Liver (tissue), 9 donors: ENCODE measurements around the gene SLX4IP. TPM values are rescaled to one million over a fixed set of nuclear protein-coding genes. Genes with fewer than 3 reads are reported as not detected.

Experiments used
- DNase-seq: peaks from one replicate; pipeline ENCODE4 v3.0.0-alpha.2; 2017; ENCODE audit warnings: low spot score
- H3K27ac ChIP-seq, 2 donors: one replicate each; pipeline ENCODE4 v1.7.0; 2013; ENCODE audit warnings: inconsistent platforms in 2 of 2, low read length in 2 of 2, control low read depth in 1 of 2, low read depth in 1 of 2, mild to moderate bottlenecking in 1 of 2
- H3K27me3 ChIP-seq, 4 donors: one replicate each; pipeline versions ENCODE4 v1.6.1 to v1.7.0; 2013; ENCODE audit warnings: low read length in 3 of 4, inconsistent platforms in 1 of 4, mild to moderate bottlenecking in 1 of 4, moderate library complexity in 1 of 4; ENCODE audit not compliant: control insufficient read depth in 4 of 4, insufficient read depth in 4 of 4
- H3K36me3 ChIP-seq, 4 donors: one replicate each; pipeline versions ENCODE4 v1.6.1 to v1.7.0; 2013; ENCODE audit warnings: low read length in 3 of 4, mild to moderate bottlenecking in 3 of 4, low read depth in 1 of 4, moderate library complexity in 1 of 4; ENCODE audit not compliant: control insufficient read depth in 4 of 4, insufficient read depth in 3 of 4
- H3K4me1 ChIP-seq, 4 donors: one replicate each; pipeline versions ENCODE4 v1.6.1 to v1.7.0; 2013; ENCODE audit warnings: low read length in 3 of 4, mild to moderate bottlenecking in 3 of 4, moderate library complexity in 1 of 4; ENCODE audit not compliant: control insufficient read depth in 4 of 4, insufficient read depth in 4 of 4
- H3K4me3 ChIP-seq, 3 donors: one replicate each; pipeline versions ENCODE4 v1.6.1 to v1.7.0; 2013; ENCODE audit warnings: low read length in 3 of 3, control low read depth in 1 of 3, low read depth in 1 of 3, mild to moderate bottlenecking in 1 of 3
- H3K9ac ChIP-seq, 2 donors: one replicate each; pipeline ENCODE4 v1.7.0; 2013; ENCODE audit warnings: low read length in 2 of 2, mild to moderate bottlenecking in 2 of 2, moderate library complexity in 2 of 2, control low read depth in 1 of 2, low read depth in 1 of 2
- H3K9me3 ChIP-seq, 4 donors: one replicate each; pipeline versions ENCODE4 v1.6.1 to v1.7.0; 2013; ENCODE audit warnings: low read length in 3 of 4; ENCODE audit not compliant: control insufficient read depth in 4 of 4
- CTCF ChIP-seq: fragments of 150-350 bp; IDR thresholded peaks from 2 replicates; pipeline ENCODE4 v1.5.1; 2017; ENCODE audit warnings: improper control_type of control experiment, low read depth, low read length; ENCODE audit not compliant: missing input control
- EGR1 ChIP-seq, 2 donors: IDR thresholded peaks; 2 replicates each; pipeline ENCODE4 v1.6.1; 2016 to 2018; ENCODE audit warnings: antibody characterized with exemption in 2 of 2, low read depth in 2 of 2
- FOXA2 ChIP-seq: IDR thresholded peaks from 2 replicates; pipeline ENCODE4 v1.6.1; 2016; ENCODE audit warnings: antibody characterized with exemption
- GABPA ChIP-seq, 2 donors: IDR thresholded peaks in 1 of 2; conservative IDR thresholded peaks in 1 of 2; 2 replicates each; pipeline ENCODE4 v1.6.1; 2016; ENCODE audit warnings: antibody characterized with exemption in 2 of 2, mild to moderate bottlenecking in 1 of 2, moderate library complexity in 1 of 2
- HNF4A ChIP-seq, 2 donors: conservative IDR thresholded peaks; 2 replicates each; pipeline ENCODE4 v1.6.1; 2016; ENCODE audit warnings: antibody characterized with exemption in 2 of 2, mild to moderate bottlenecking in 2 of 2
- HNF4G ChIP-seq: IDR thresholded peaks from 2 replicates; pipeline ENCODE4 v1.6.1; 2016; ENCODE audit warnings: antibody characterized with exemption
- JUND ChIP-seq, 2 donors: IDR thresholded peaks; 2 replicates each; pipeline ENCODE4 v1.6.1; 2016; ENCODE audit warnings: antibody characterized with exemption in 2 of 2
- NR2F2 ChIP-seq: IDR thresholded peaks from 2 replicates; pipeline ENCODE4 v1.6.1; 2016; ENCODE audit warnings: antibody characterized with exemption
- RAD21 ChIP-seq, 2 donors: IDR thresholded peaks; 2 replicates each; pipeline ENCODE4 v1.6.1; 2016; ENCODE audit warnings: antibody characterized with exemption in 2 of 2, mild to moderate bottlenecking in 2 of 2
- RXRA ChIP-seq, 2 donors: IDR thresholded peaks; 2 replicates each; pipeline ENCODE4 v1.6.1; 2017 to 2018; ENCODE audit warnings: antibody characterized with exemption in 2 of 2, mild to moderate bottlenecking in 1 of 2
- SP1 ChIP-seq: IDR thresholded peaks from 2 replicates; pipeline ENCODE4 v1.6.1; 2018; ENCODE audit warnings: antibody characterized with exemption, mild to moderate bottlenecking
- TAF1 ChIP-seq: conservative IDR thresholded peaks from 2 replicates; pipeline ENCODE4 v1.6.1; 2016; ENCODE audit warnings: antibody characterized with exemption, mild to moderate bottlenecking
- YY1 ChIP-seq: IDR thresholded peaks from 2 replicates; pipeline ENCODE4 v1.6.1; 2016; ENCODE audit warnings: antibody characterized with exemption, mild to moderate bottlenecking
- WGBS: extraction: QIAGEN DNeasy Blood & Tissue Kit; methylation state at CpG from one replicate; pipeline ENCODE4 v1.1.7; 2013; 5-methylcytosine and 5-hydroxymethylcytosine counted together
- polyA plus RNA-seq, 2 donors: library from polyadenylated mRNA; stranded (reverse) in 1 of 2; unstranded in 1 of 2; fragments of 200-250 nt in 1 of 2; fragments of >200 nt in 1 of 2; fragmentation: Nextera tagmentation in 1 of 2; extraction: Ambion mirVana in 1 of 2; gene quantifications; one replicate each; pipeline versions ENCODE4 v1.2.1 to v1.2.3, GENCODE V29; 2013 to 2015
- total RNA-seq, 2 donors: library from RNA; depleted of rRNA; stranded (reverse); fragments of >200 nt; gene quantifications; one replicate each; pipeline ENCODE4 v1.2.3, GENCODE V29; 2014
- TF ChIP-seq, protein P1 (sequence below): IDR thresholded peaks from 2 replicates; pipeline ENCODE4 v1.6.1; 2016; ENCODE audit warnings: antibody characterized with exemption
- TF ChIP-seq, protein P2 (sequence below): IDR thresholded peaks from 2 replicates; pipeline ENCODE4 v1.6.1; 2016; ENCODE audit warnings: antibody characterized with exemption
- donor health status: healthy.
- donor health status: healthy.
- donor health status: healthy.
- donor health status: healthy.
- donor health status: healthy.

SLX4IP gene
- total and polyA plus RNA-seq, 4 donors: 1.1 to 3.4 (median 2.7) TPM

- Histone ChIP-seq H3K36me3 (no peaks in the 10 kb centered on the region), H3K4me3 (no peak overlapping the region), H3K27me3 (no peaks in the 10 kb centered on the region), H3K9me3 (no peaks in the 10 kb centered on the region), H3K9ac (no peak overlapping the region), H3K4me1 (peaks cover 0 to 9% (median 3%) of the 10 kb centered on the region in 4 donors), H3K27ac (no peak overlapping the region)
- no peak for DNase-seq
- WGBS: 13% methylated on average over 4 of the region's 4 CpGs
- TF ChIP-seq HNF4A (conservative IDR thresholded peaks at IDR 0.05) (peak; percentile 17 to 30), HNF4G (no peak), RAD21 (IDR thresholded peaks at IDR 0.05) (peak; percentile 82 to 90), NR2F2 (no peak), CTCF (peak; percentile 55), YY1 (peak; percentile 20), RXRA (IDR thresholded peaks at IDR 0.05) (peak; percentile 10 to 18)
Measured at GRCh38 chr20:10536531-10536930, 101.4 kb downstream of the SLX4IP start.

DNA sequence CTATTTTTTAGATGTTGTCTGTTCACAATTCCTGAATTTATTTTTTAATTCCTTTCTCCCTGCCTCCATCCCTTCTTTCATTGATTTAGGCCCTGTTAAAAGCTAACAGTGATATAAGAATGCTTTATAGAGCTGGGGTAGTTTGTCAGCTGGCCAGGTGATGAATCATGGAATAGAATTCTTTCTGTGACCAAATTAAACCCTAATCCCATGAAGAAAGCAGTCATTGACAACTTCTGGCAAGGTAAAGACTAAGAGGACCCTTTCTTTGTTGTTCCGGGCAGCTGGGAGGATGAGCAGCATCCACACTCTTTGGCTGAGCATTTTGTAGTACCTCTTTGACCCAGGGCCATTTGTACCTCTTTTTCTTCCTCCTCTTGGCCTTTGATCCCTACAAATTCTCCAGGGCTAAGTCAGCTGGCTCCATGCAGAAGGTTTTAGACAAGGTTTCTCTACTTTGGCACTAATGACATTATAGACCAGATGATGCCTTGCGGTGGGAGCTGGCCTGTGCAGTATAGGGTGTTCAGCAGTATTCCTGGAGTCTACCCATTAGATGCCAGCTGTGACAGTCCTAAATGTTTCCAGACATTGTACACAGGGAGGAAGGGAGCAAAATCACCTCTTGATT is 102.9 kb downstream of the SLX4IP start:
- DNase-seq: no peak
- Histone ChIP-seq H3K9ac (no peak overlapping the region), H3K4me1 (peaks cover 0 to 9% (median 3%) of the 10 kb centered on the region in 4 donors), H3K36me3 (peaks cover 0 to 2% (median 0%) of the 10 kb centered on the region in 4 donors), H3K4me3 (no peak overlapping the region), H3K9me3 (no peaks in the 10 kb centered on the region), H3K27ac (no peak overlapping the region), H3K27me3 (no peaks in the 10 kb centered on the region)
- WGBS: 97% methylated on average over 2 of the region's 2 CpGs
- TF ChIP-seq NR2F2 (no peak), GABPA (IDR thresholded peaks at IDR 0.05 in 1 of 2, conservative IDR thresholded peaks at IDR 0.05 in 1 of 2) (no peak), JUND (IDR thresholded peaks at IDR 0.05) (no peak), TAF1 (no peak), RAD21 (IDR thresholded peaks at IDR 0.05) (no peak), SP1 (no peak), HNF4A (conservative IDR thresholded peaks at IDR 0.05) (no peak), FOXA2 (no peak), EGR1 (IDR thresholded peaks at IDR 0.05; ENCODE audit: low read depth in 2 of 2) (no peak), RXRA (IDR thresholded peaks at IDR 0.05) (no peak)
- TF ChIP-seq, protein P1, sequence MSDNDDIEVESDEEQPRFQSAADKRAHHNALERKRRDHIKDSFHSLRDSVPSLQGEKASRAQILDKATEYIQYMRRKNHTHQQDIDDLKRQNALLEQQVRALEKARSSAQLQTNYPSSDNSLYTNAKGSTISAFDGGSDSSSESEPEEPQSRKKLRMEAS: no peak
- TF ChIP-seq, protein P2, sequence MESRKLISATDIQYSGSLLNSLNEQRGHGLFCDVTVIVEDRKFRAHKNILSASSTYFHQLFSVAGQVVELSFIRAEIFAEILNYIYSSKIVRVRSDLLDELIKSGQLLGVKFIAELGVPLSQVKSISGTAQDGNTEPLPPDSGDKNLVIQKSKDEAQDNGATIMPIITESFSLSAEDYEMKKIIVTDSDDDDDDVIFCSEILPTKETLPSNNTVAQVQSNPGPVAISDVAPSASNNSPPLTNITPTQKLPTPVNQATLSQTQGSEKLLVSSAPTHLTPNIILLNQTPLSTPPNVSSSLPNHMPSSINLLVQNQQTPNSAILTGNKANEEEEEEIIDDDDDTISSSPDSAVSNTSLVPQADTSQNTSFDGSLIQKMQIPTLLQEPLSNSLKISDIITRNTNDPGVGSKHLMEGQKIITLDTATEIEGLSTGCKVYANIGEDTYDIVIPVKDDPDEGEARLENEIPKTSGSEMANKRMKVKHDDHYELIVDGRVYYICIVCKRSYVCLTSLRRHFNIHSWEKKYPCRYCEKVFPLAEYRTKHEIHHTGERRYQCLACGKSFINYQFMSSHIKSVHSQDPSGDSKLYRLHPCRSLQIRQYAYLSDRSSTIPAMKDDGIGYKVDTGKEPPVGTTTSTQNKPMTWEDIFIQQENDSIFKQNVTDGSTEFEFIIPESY: no peak

GRCh38 chr20:10538768-10539167 is 103.7 kb downstream of the SLX4IP start:
- H3K9ac ChIP-seq: no peak overlapping the region
- WGBS: 70% methylated on average over 1 of the region's 1 CpG
- peaks cover 0 to 9% (median 3%) of the 10 kb centered on the region in 4 donors for H3K4me1 ChIP-seq
- no peak overlapping the region for H3K27ac ChIP-seq
- DNase-seq: no peak
- H3K27me3 ChIP-seq: no peaks in the 10 kb centered on the region
- H3K36me3 ChIP-seq: peaks cover 0 to 2% (median 0%) of the 10 kb centered on the region in 4 donors
- TF ChIP-seq SP1: no peak
- no peak for TF ChIP-seq CTCF
- TF ChIP-seq, protein P1: no peak
- H3K9me3 ChIP-seq: no peaks in the 10 kb centered on the region
- H3K4me3 ChIP-seq: no peak overlapping the region
